CD4-positive, alpha-beta T cell (primary cell): Measurements from ENCODE around the gene MAP3K19. TPM values are rescaled to one million over a fixed set of nuclear protein-coding genes. Genes with fewer than 3 reads are reported as not detected.

Experiments
- ATAC-seq: fragments of 200-7000 bp; cut with Tn5 transposase; one replicate; pipeline ENCODE4 v1.10.0; 2022; ENCODE audit warnings: mild to moderate bottlenecking; ENCODE audit not compliant: poor library complexity
- CTCF ChIA-PET: fragments of 350-600 bp; sonication (Branson Sonifier 250); formaldehyde crosslinking; loops from one replicate; lab custom pipeline; 2021; ENCODE audit warnings: antibody characterized with exemption, inconsistent platforms; lab: Charles Lee
- POLR2A ChIA-PET: fragments of 350-600 bp; sonication (Branson Sonifier 250); formaldehyde crosslinking; loops from one replicate; lab custom pipeline; 2021; ENCODE audit warnings: antibody characterized with exemption, inconsistent platforms; lab: Charles Lee
- DNase-seq, 14 experiments: peaks; one replicate each; pipeline ENCODE4 v3.0.0-alpha.2; 2013 to 2020; ENCODE audit warnings: mixed read lengths in 2 of 14
- H3K27ac ChIP-seq, 2 donors: one replicate each; pipeline versions ENCODE4 v1.5.1 to v1.7.0; 2013; ENCODE audit warnings: low read length in 2 of 2, low read depth in 1 of 2, mild to moderate bottlenecking in 1 of 2
- H3K27me3 ChIP-seq, 2 experiments: 1 replicate in 1 of 2; 2 replicates in 1 of 2; pipeline versions ENCODE4 v1.6.1 to v1.7.0; 2013; ENCODE audit warnings: low read length in 2 of 2, control low read depth in 1 of 2, mild to moderate bottlenecking in 1 of 2, moderate library complexity in 1 of 2; ENCODE audit not compliant: insufficient read depth in 2 of 2, control insufficient read depth in 1 of 2
- H3K36me3 ChIP-seq: one replicate; pipeline ENCODE4 v1.6.1; 2013; ENCODE audit warnings: low read length, control low read depth; ENCODE audit not compliant: insufficient read depth
- H3K4me1 ChIP-seq: one replicate; pipeline ENCODE4 v1.6.1; 2013; ENCODE audit warnings: low read length, control low read depth; ENCODE audit not compliant: insufficient read depth
- H3K4me3 ChIP-seq: one replicate; pipeline ENCODE4 v1.5.1; 2013; ENCODE audit warnings: mild to moderate bottlenecking, low read length, moderate library complexity
- H3K9me3 ChIP-seq, 2 experiments: 1 replicate in 1 of 2; 2 replicates in 1 of 2; pipeline versions ENCODE4 v1.6.1 to v1.7.0; 2013; ENCODE audit warnings: low read length in 2 of 2, mild to moderate bottlenecking in 2 of 2, control low read depth in 1 of 2, moderate library complexity in 1 of 2; ENCODE audit not compliant: control insufficient read depth in 1 of 2, insufficient read depth in 1 of 2
- H3K27ac Mint-ChIP-seq: one replicate; pipeline ENCODE4 v1.8.0; 2020; ENCODE audit warnings: mixed read lengths
- H3K27me3 Mint-ChIP-seq: one replicate; pipeline ENCODE4 v1.8.0; 2021; ENCODE audit warnings: mixed read lengths
- H3K36me3 Mint-ChIP-seq: one replicate; pipeline ENCODE4 v1.8.0; 2021; ENCODE audit warnings: low read depth, mixed read lengths
- H3K4me1 Mint-ChIP-seq: one replicate; pipeline ENCODE4 v1.8.0; 2021; ENCODE audit warnings: low read depth, mixed read lengths
- H3K4me3 Mint-ChIP-seq: one replicate; pipeline ENCODE4 v1.8.0; 2020; ENCODE audit warnings: mild to moderate bottlenecking, mixed read lengths
- H3K9me3 Mint-ChIP-seq: one replicate; pipeline ENCODE4 v1.8.0; 2020; ENCODE audit warnings: mixed read lengths
- CTCF ChIP-seq: fragments of 200-600 bp; IDR thresholded peaks from one replicate; pipeline ENCODE4 v1.8.0; 2022; ENCODE audit warnings: antibody characterized with exemption, mild to moderate bottlenecking
- intact Hi-C, 2 experiments: fragments of 100-400 bp; cut with DNase I in 1 of 2; cut with micrococcal nuclease in 1 of 2; formaldehyde crosslinking; loops; one replicate each; pipeline versions ENCODE4 v1.15.1 to v1.9.0; 2023 to 2025; cut with DNase I, micrococcal nuclease
- total RNA-seq, 174 experiments: library from RNA in 2 of 174; stranded (reverse) in 2 of 174; gene quantifications; one replicate each; pipeline ENCODE4 v1.2.3 and lab custom pipeline; 2021 to 2026

Gene MAP3K19
- total RNA-seq, 2 experiments from 2014 or later = not detected

- Mint-ChIP-seq H3K4me3 (no peak overlapping the region), H3K27me3 (no peaks in the 10 kb centered on the region), H3K4me1 (peaks cover 28% of the 10 kb centered on the region), H3K27ac (no peak overlapping the region), H3K36me3 (peaks cover 86% of the 10 kb centered on the region), H3K9me3 (no peaks in the 10 kb centered on the region)
- CTCF ChIA-PET = interaction anchor here (1.1 kb wide), 1 partner anchor 10 kb away, joined by 3 read pairs; no protein-coding TSS in a partner anchor
- intact Hi-C loops = no loop called here
- H3K9me3 ChIP-seq = no peaks in the 10 kb centered on the region
- no peak for DNase-seq
- no peak for TF ChIP-seq CTCF
- peaks cover 41% of the 10 kb centered on the region for H3K36me3 ChIP-seq
- no peaks in the 10 kb centered on the region for H3K4me1 ChIP-seq
- no peak overlapping the region for H3K27ac ChIP-seq
- no peaks in the 10 kb centered on the region for H3K27me3 ChIP-seq
- ATAC-seq = no peak
- no peak overlapping the region for H3K4me3 ChIP-seq
- POLR2A ChIA-PET = no interaction called here
Observed at GRCh38 chr2:135094508-135094907, 47.3 kb upstream of the MAP3K19 start.

GRCh38 chr2:135093670-135094330 is 46.6 kb upstream of the MAP3K19 start:
- H3K4me3 ChIP-seq = no peak overlapping the region
- peaks cover 86% of the 10 kb centered on the region for H3K36me3 Mint-ChIP-seq
- no peak overlapping the region for H3K27ac ChIP-seq
- no peaks in the 10 kb centered on the region for H3K27me3 Mint-ChIP-seq
- intact Hi-C loops = no loop called here
- peaks cover 21% of the 10 kb centered on the region for H3K4me1 Mint-ChIP-seq
- H3K4me1 ChIP-seq = no peaks in the 10 kb centered on the region
- ChIA-PET POLR2A (no interaction called here), CTCF (no interaction called here)
- no peak for TF ChIP-seq CTCF
- H3K27me3 ChIP-seq = no peaks in the 10 kb centered on the region
- H3K9me3 Mint-ChIP-seq = no peaks in the 10 kb centered on the region
- no peaks in the 10 kb centered on the region for H3K9me3 ChIP-seq
- ATAC-seq (no peak), DNase-seq (no peak)
- H3K4me3 Mint-ChIP-seq = no peak overlapping the region
- H3K36me3 ChIP-seq = peaks cover 43% of the 10 kb centered on the region
- no peak overlapping the region for H3K27ac Mint-ChIP-seq

GRCh38 chr2:135093193-135093592 is 45.9 kb upstream of the MAP3K19 start:
- Histone ChIP-seq H3K27me3 (no peaks in the 10 kb centered on the region), H3K4me1 (no peaks in the 10 kb centered on the region), H3K27ac (no peak overlapping the region), H3K4me3 (no peak overlapping the region), H3K9me3 (peaks cover 0 to 3% of the 10 kb centered on the region in 2 experiments), H3K36me3 (peaks cover 43% of the 10 kb centered on the region)
- Mint-ChIP-seq H3K36me3 (peaks cover 87% of the 10 kb centered on the region), H3K4me3 (no peak overlapping the region), H3K9me3 (no peaks in the 10 kb centered on the region), H3K27me3 (no peaks in the 10 kb centered on the region), H3K27ac (no peak overlapping the region), H3K4me1 (peaks cover 19% of the 10 kb centered on the region)
- no peak for TF ChIP-seq CTCF
- POLR2A ChIA-PET = interaction anchor here (0.5 kb wide), 1 partner anchor 631 kb away, joined by 4 read pairs; no protein-coding TSS in a partner anchor
- ATAC-seq (no peak), DNase-seq (no peak)
- intact Hi-C loops = no loop called here
- CTCF ChIA-PET = no interaction called here
